OCI-LY1 (cell line): ENCODE measurements around the gene IVNS1ABP.

Experiments
- H2AFZ ChIP-seq: fragments of 200-600 bp; sonication (generic), shearing (Covaris generic); 2 replicates; pipeline ENCODE4 v1.6.0; 2014; ENCODE audit warnings: antibody characterized with exemption, mild to moderate bottlenecking, low read length
- H3F3A ChIP-seq: fragments of 200-600 bp; sonication (generic), shearing (Covaris generic); 2 replicates; pipeline ENCODE4 v1.6.0; 2014; ENCODE audit warnings: mild to moderate bottlenecking, antibody characterized with exemption, low read length, moderate library complexity; ENCODE audit not compliant: insufficient read depth
- H3K27ac ChIP-seq: fragments of 200-600 bp; sonication (generic); 2 replicates; pipeline ENCODE4 v1.5.1; 2014; ENCODE audit warnings: low read length, mixed run types, mild to moderate bottlenecking, low read depth; ENCODE audit not compliant: poor library complexity, severe bottlenecking
- H3K27me3 ChIP-seq: fragments of 200-600 bp; sonication (generic); 2 replicates; pipeline ENCODE4 v1.6.0; 2014; ENCODE audit warnings: antibody characterized with exemption, mild to moderate bottlenecking, low read length, moderate library complexity; ENCODE audit not compliant: insufficient read depth
- H3K36me3 ChIP-seq: fragments of 200-600 bp; sonication (generic); 2 replicates; pipeline ENCODE4 v1.6.1; 2014; ENCODE audit warnings: mild to moderate bottlenecking, antibody characterized with exemption, low read length, moderate library complexity, mixed read lengths; ENCODE audit not compliant: insufficient read depth
- H3K4me1 ChIP-seq: fragments of 200-600 bp; sonication (generic); 2 replicates; pipeline ENCODE4 v1.5.1; 2014; ENCODE audit warnings: mild to moderate bottlenecking, low read length, moderate library complexity; ENCODE audit not compliant: insufficient read depth, severe bottlenecking
- H3K4me2 ChIP-seq: fragments of 200-600 bp; sonication (generic), shearing (Covaris generic); 2 replicates; pipeline ENCODE4 v1.6.1; 2014; ENCODE audit warnings: low read length
- H3K4me3 ChIP-seq: fragments of 200-600 bp; sonication (generic); 2 replicates; pipeline ENCODE4 v1.5.1; 2014; ENCODE audit warnings: low read length, low read depth, mild to moderate bottlenecking, mixed read lengths; ENCODE audit not compliant: poor library complexity, severe bottlenecking
- H3K79me2 ChIP-seq: fragments of 200-600 bp; shearing (Covaris generic); 2 replicates; pipeline ENCODE4 v1.6.1; 2016; ENCODE audit warnings: mixed run types, low read length, mixed read lengths; ENCODE audit not compliant: insufficient read depth
- H3K9ac ChIP-seq: fragments of 200-600 bp; sonication (generic), shearing (Covaris generic); 2 replicates; pipeline ENCODE4 v1.6.1; 2014; ENCODE audit warnings: mild to moderate bottlenecking, low read length, mixed read lengths
- H3K9me2 ChIP-seq: fragments of 200-600 bp; sonication (generic), shearing (Covaris generic); 2 replicates; pipeline ENCODE4 v1.6.1; 2014; ENCODE audit warnings: low read depth, mild to moderate bottlenecking, low read length, mixed read lengths
- H3K9me3 ChIP-seq: fragments of 200-600 bp; shearing (Covaris generic); 2 replicates; pipeline ENCODE4 v1.6.1; 2014; ENCODE audit warnings: low read length, mixed read lengths
- H4K20me1 ChIP-seq: fragments of 200-600 bp; sonication (generic), shearing (Covaris generic); 2 replicates; pipeline ENCODE4 v1.6.0; 2016; ENCODE audit warnings: mild to moderate bottlenecking, low read length; ENCODE audit not compliant: insufficient read depth
- EZH2 ChIP-seq: fragments of 200-600 bp; sonication (generic), shearing (Covaris generic); IDR thresholded peaks from 2 replicates; pipeline ENCODE4 v1.8.0; 2017; ENCODE audit warnings: borderline replicate concordance, mixed run types, mild to moderate bottlenecking, antibody characterized with exemption, low read length, moderate library complexity, mixed read lengths
- TF ChIP-seq, protein P1 (sequence below): fragments of 200-600 bp; sonication (generic), shearing (Covaris generic); IDR thresholded peaks from 2 replicates; pipeline ENCODE4 v1.5.1; 2017; ENCODE audit warnings: mild to moderate bottlenecking, antibody characterized with exemption, low read length, moderate library complexity, mixed read lengths

IVNS1ABP gene

DNA sequence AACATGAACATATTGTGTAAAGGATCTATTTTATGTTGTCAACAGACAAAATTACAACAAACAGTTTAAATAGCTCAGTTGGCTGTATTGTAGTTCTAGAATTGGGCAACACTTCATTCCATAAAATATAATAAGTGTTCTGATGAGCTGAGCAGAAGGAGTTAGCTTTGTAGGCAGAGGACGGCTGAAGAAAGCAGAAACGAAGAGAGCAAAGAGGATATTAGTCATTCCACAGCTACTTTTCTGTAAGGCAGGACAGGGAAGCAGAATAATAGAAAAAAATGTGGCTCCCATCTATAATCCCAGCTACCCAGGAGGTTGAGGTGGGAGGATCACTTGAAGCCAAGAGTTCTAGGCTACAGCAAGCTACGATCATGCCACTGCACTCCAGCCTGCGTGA is 20.2 kb upstream of the IVNS1ABP start:
- Histone ChIP-seq H3K27ac (no peak overlapping the region), H3K9ac (no peak overlapping the region), H4K20me1 (no peaks in the 10 kb centered on the region), H2AFZ (no peak overlapping the region), H3K27me3 (no peaks in the 10 kb centered on the region), H3K36me3 (no peaks in the 10 kb centered on the region), H3F3A (no peaks in the 10 kb centered on the region), H3K4me1 (peaks cover 14% of the 10 kb centered on the region), H3K79me2 (no peaks in the 10 kb centered on the region), H3K9me3 (no peaks in the 10 kb centered on the region), H3K9me2 (no peaks in the 10 kb centered on the region), H3K4me2 (no peak overlapping the region), H3K4me3 (no peak overlapping the region)
- no peak for TF ChIP-seq EZH2
- TF ChIP-seq, protein P1, sequence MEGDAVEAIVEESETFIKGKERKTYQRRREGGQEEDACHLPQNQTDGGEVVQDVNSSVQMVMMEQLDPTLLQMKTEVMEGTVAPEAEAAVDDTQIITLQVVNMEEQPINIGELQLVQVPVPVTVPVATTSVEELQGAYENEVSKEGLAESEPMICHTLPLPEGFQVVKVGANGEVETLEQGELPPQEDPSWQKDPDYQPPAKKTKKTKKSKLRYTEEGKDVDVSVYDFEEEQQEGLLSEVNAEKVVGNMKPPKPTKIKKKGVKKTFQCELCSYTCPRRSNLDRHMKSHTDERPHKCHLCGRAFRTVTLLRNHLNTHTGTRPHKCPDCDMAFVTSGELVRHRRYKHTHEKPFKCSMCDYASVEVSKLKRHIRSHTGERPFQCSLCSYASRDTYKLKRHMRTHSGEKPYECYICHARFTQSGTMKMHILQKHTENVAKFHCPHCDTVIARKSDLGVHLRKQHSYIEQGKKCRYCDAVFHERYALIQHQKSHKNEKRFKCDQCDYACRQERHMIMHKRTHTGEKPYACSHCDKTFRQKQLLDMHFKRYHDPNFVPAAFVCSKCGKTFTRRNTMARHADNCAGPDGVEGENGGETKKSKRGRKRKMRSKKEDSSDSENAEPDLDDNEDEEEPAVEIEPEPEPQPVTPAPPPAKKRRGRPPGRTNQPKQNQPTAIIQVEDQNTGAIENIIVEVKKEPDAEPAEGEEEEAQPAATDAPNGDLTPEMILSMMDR, result no peak

DNA sequence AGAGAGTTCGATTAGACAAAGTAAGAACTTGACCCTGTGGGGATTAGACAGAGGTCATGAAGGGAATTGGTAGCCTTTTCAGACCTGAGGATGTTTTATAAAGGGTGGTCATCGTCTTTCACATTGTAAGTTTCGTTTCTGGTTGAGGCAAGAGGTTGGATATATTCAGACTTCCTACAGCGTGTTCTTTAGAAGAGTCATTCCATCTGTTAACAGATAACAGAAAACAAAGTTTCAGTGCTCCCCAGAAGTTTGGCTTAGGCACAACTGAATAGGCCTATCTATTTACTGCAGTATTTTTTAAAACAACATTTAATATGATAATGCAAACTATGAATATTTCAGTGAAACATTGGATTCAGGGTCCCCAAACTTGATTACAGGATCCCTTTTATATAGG is 17.1 kb upstream of the IVNS1ABP start:
- no peak overlapping the region for H3K4me3 ChIP-seq
- no peaks in the 10 kb centered on the region for H3K27me3 ChIP-seq
- no peaks in the 10 kb centered on the region for H3K9me2 ChIP-seq
- no peak overlapping the region for H3K27ac ChIP-seq
- H3K9ac ChIP-seq, result no peak overlapping the region
- no peaks in the 10 kb centered on the region for H3K9me3 ChIP-seq
- no peaks in the 10 kb centered on the region for H4K20me1 ChIP-seq
- TF ChIP-seq, protein P1, result no peak
- no peak for TF ChIP-seq EZH2
- no peaks in the 10 kb centered on the region for H3F3A ChIP-seq
- H3K4me1 ChIP-seq, result peaks cover 7% of the 10 kb centered on the region
- no peaks in the 10 kb centered on the region for H3K79me2 ChIP-seq
- no peak overlapping the region for H3K4me2 ChIP-seq
- H2AFZ ChIP-seq, result no peak overlapping the region
- H3K36me3 ChIP-seq, result no peaks in the 10 kb centered on the region

- TF ChIP-seq EZH2, result no peak
- TF ChIP-seq, protein P1, result no peak
- Histone ChIP-seq H4K20me1 (no peaks in the 10 kb centered on the region), H3K4me2 (no peak overlapping the region), H3K27ac (no peak overlapping the region), H3K9ac (no peak overlapping the region), H3K4me1 (no peaks in the 10 kb centered on the region), H3F3A (no peaks in the 10 kb centered on the region), H2AFZ (no peak overlapping the region), H3K4me3 (no peak overlapping the region), H3K79me2 (no peaks in the 10 kb centered on the region), H3K9me3 (no peaks in the 10 kb centered on the region), H3K27me3 (no peaks in the 10 kb centered on the region), H3K9me2 (no peaks in the 10 kb centered on the region), H3K36me3 (no peaks in the 10 kb centered on the region; the same call in 1 of the 2 replicates)
These were observed 11.2 kb upstream of the IVNS1ABP start for GRCh38 chr1:185328255-185328654.
